ENCODE measurements around the gene KIF23. TPM values are rescaled to one million over a fixed set of nuclear protein-coding genes. Genes with fewer than 3 reads are reported as not detected.

KIF23 gene
- total RNA-seq, 3 donors from 2014 or later, result 1.6 to 6.4 (median 2.2) TPM

DNA sequence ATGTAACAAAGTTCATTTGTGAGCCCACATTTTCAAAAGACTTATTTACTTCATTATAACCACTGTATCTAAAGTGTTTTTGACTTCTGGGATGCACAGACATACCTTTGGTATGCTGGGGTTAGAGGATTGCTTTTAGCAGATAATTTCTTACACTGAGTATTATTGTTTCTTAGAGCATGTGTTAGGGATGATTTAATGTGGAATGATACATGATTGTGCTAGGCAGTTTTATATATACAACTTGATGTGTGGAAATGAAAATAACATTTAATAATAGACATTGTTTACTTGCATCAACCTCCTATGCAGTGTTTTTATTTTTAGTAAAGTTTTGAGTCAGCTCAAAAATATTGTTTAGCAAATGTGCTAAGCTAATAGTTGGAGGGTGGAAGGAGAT lies 3.4 kb downstream of the KIF23 start:
- no peak for DNase-seq (ENCODE audit: low spot score in 2 of 2)
- Histone ChIP-seq H3K4me3 (no peak overlapping the region), H3K36me3 (no peaks in the 10 kb centered on the region), H3K9me3 (no peaks in the 10 kb centered on the region), H3K27me3 (no peaks in the 10 kb centered on the region), H3K27ac (no peak overlapping the region), H3K4me1 (peaks cover 0 to 5% of the 10 kb centered on the region in 2 donors)
- intact Hi-C loops (cut with DNase I; ENCODE audit: low total_unique reads), result no loop called here
- TF ChIP-seq, protein P1, sequence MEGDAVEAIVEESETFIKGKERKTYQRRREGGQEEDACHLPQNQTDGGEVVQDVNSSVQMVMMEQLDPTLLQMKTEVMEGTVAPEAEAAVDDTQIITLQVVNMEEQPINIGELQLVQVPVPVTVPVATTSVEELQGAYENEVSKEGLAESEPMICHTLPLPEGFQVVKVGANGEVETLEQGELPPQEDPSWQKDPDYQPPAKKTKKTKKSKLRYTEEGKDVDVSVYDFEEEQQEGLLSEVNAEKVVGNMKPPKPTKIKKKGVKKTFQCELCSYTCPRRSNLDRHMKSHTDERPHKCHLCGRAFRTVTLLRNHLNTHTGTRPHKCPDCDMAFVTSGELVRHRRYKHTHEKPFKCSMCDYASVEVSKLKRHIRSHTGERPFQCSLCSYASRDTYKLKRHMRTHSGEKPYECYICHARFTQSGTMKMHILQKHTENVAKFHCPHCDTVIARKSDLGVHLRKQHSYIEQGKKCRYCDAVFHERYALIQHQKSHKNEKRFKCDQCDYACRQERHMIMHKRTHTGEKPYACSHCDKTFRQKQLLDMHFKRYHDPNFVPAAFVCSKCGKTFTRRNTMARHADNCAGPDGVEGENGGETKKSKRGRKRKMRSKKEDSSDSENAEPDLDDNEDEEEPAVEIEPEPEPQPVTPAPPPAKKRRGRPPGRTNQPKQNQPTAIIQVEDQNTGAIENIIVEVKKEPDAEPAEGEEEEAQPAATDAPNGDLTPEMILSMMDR (IDR thresholded peaks at IDR 0.05), result no peak
- TF ChIP-seq POLR2AphosphoS5 (IDR thresholded peaks at IDR 0.05), result no peak
- TF ChIP-seq POLR2A (IDR thresholded peaks at IDR 0.05), result no peak

DNA sequence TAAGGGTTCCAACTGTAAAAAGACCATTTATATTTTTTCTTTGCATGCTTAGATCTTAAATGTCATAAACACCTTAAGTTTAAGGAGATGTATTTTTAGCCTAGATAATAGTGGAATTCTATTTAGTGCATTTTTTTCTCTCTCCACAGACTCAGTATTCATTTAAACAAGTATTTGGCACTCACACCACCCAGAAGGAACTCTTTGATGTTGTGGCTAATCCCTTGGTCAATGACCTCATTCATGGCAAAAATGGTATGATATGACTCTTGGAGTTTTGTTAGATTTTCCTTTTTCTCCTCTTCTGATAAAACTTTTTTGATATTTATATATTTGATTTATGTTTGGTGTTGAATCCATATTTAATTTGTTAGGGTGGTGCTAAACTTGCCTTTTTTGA lies 7.3 kb downstream of the KIF23 start:
- Histone ChIP-seq H3K4me3 (no peak overlapping the region), H3K36me3 (no peaks in the 10 kb centered on the region), H3K9me3 (no peaks in the 10 kb centered on the region), H3K4me1 (no peaks in the 10 kb centered on the region), H3K27me3 (no peaks in the 10 kb centered on the region), H3K27ac (peak overlapping the region in 1 of 2 donors; percentile 64)
- intact Hi-C loops (cut with DNase I; ENCODE audit: low total_unique reads), result no loop called here
- DNase-seq (ENCODE audit: low spot score in 2 of 2), result no peak
- no peak for TF ChIP-seq POLR2A (IDR thresholded peaks at IDR 0.05)
- no peak for TF ChIP-seq POLR2AphosphoS5 (IDR thresholded peaks at IDR 0.05)

DNA sequence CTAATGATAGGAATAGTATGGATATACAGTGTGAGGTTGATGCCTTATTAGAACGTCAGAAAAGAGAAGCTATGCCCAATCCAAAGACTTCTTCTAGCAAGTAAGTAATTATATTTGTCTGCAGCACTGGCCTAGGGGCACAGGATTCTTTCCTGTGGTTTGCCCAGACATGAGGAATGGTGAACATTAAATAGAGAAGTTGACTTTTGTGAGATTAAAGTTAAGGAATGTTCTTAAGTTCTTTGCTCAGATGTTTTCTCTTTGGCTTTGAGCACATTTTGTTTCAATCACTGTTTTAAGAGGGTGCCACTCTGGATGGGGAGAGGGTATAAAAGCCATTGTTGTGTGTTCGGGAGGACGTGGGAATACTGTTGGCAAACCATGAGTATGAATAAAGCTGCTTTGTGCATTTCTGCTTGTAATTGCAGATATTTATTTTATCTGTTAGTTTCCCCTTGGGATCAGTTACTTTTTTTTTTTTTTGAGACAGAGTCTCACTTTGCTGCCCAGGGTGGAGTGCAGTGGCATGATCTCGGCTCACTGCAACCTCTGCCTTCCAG lies 8.3 kb downstream of the KIF23 start:
- DNase-seq (ENCODE audit: low spot score in 2 of 2), result peak in 1 of 2 donors; percentile 74
- Histone ChIP-seq H3K36me3 (no peaks in the 10 kb centered on the region), H3K4me1 (no peaks in the 10 kb centered on the region), H3K9me3 (no peaks in the 10 kb centered on the region), H3K4me3 (no peak overlapping the region), H3K27ac (peak overlapping the region; percentile 32 to 64), H3K27me3 (no peaks in the 10 kb centered on the region)
- intact Hi-C loops (cut with DNase I; ENCODE audit: low total_unique reads), result no loop called here
- TF ChIP-seq, protein P1 (IDR thresholded peaks at IDR 0.05), result no peak
- TF ChIP-seq POLR2A (IDR thresholded peaks at IDR 0.05), result no peak
- no peak for TF ChIP-seq POLR2AphosphoS5 (IDR thresholded peaks at IDR 0.05)

DNA sequence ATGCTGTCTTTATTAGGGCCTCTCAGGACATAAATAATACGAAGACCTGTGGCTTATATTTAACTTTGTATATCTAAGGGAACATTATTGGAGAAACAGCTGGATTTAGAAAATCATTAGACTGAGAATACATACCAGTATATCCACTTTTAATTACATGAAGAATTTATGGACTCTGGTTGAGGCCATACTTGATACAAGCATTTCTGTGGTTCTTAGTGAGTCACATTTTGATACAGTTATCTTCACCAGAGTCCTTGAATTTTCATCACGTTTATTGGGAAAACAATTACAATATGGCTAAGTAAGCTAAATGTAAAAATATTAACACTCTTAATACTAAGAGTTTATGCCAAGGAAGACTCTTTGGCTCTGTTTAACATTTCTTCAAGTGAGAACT lies 9.9 kb downstream of the KIF23 start:
- intact Hi-C loops (cut with DNase I; ENCODE audit: low total_unique reads), result no loop called here
- Histone ChIP-seq H3K9me3 (no peaks in the 10 kb centered on the region), H3K4me3 (no peak overlapping the region), H3K27me3 (no peaks in the 10 kb centered on the region), H3K27ac (no peak overlapping the region), H3K4me1 (no peaks in the 10 kb centered on the region), H3K36me3 (no peaks in the 10 kb centered on the region)
- TF ChIP-seq POLR2A (IDR thresholded peaks at IDR 0.05) (no peak), POLR2AphosphoS5 (IDR thresholded peaks at IDR 0.05) (no peak)
- TF ChIP-seq, protein P1 (IDR thresholded peaks at IDR 0.05), result no peak
- DNase-seq (ENCODE audit: low spot score in 2 of 2), result no peak

DNA sequence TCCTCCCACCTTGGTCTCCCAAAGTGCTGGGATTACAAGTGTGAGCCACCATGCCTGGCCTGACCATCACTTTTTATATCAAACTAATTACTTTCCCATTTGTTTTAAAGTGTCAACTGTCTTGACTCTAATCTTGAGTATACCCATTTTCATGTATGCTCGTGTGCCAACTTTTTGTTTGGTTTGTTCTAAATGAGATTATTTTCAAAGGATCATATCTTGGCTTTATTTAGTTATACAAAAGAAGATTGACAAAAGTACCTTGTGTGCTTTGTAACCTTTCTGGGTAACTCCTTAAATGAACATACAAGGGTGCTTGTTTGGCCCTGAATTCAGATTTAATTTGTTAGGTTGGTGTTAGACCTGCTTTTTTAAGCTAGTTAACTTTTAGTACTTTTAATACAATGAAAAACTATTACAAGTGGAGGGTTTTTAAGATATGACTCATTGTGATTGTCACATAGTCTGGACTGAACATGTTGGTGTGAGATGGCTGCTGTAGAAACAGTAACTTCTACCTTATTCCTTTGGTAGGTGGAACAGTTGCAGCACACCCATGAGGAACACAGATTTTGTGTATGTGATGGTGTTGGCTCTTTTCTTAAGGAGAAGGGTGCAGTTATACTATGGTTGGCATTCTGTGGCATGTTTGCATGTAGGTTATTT lies 10.7 kb downstream of the KIF23 start:
- Histone ChIP-seq H3K9me3 (no peaks in the 10 kb centered on the region), H3K4me1 (no peaks in the 10 kb centered on the region), H3K36me3 (no peaks in the 10 kb centered on the region), H3K4me3 (no peak overlapping the region), H3K27me3 (no peaks in the 10 kb centered on the region), H3K27ac (no peak overlapping the region)
- TF ChIP-seq POLR2A (IDR thresholded peaks at IDR 0.05) (no peak), POLR2AphosphoS5 (IDR thresholded peaks at IDR 0.05) (no peak)
- TF ChIP-seq, protein P1 (IDR thresholded peaks at IDR 0.05), result no peak
- intact Hi-C loops (cut with DNase I; ENCODE audit: low total_unique reads), result no loop called here
- DNase-seq (ENCODE audit: low spot score in 2 of 2), result no peak
